HG03520 (cell line): ENCODE measurements around the gene LRP2.
A peak's percentile ranks its signal among the peaks of the same experiment; 100 is the strongest.

Experiments
- ATAC-seq: cut with Tn5 transposase; IDR thresholded peaks from one replicate; pipeline ENCODE4 v1.9.1; 2021; ENCODE audit warnings: mild to moderate bottlenecking, moderate library complexity; ENCODE audit not compliant: unreplicated experiment

Gene LRP2

GRCh38 chr2:169247211-169247610 lies 115.1 kb downstream of the LRP2 start:
- no peak for ATAC-seq

GRCh38 chr2:169240405-169240804 lies 121.9 kb downstream of the LRP2 start:
- ATAC-seq: no peak

GRCh38 chr2:169237939-169238338 lies 124.4 kb downstream of the LRP2 start:
- ATAC-seq: no peak

- ATAC-seq: no peak
These were observed 125.0 kb downstream of the LRP2 start for GRCh38 chr2:169237286-169237685.

- no peak for ATAC-seq
These were observed 129.7 kb downstream of the LRP2 start for GRCh38 chr2:169232551-169233154.

GRCh38 chr2:169230204-169230603 lies 132.1 kb downstream of the LRP2 start:
- ATAC-seq: no peak

- no peak for ATAC-seq
These were observed 132.7 kb downstream of the LRP2 start for GRCh38 chr2:169229590-169229989.

- ATAC-seq: no peak
These were observed 136.4 kb downstream of the LRP2 start for GRCh38 chr2:169225906-169226305.

GRCh38 chr2:169225233-169225750 lies 137.0 kb downstream of the LRP2 start:
- no peak for ATAC-seq

- peak; percentile 88 for ATAC-seq
These were observed 139.7 kb downstream of the LRP2 start for GRCh38 chr2:169222665-169223064.

- ATAC-seq: no peak
These were observed 140.5 kb downstream of the LRP2 start for GRCh38 chr2:169221745-169222369.

- ATAC-seq: no peak
These were observed 151.4 kb downstream of the LRP2 start for GRCh38 chr2:169210917-169211316.

GRCh38 chr2:169208026-169208425 lies 154.3 kb downstream of the LRP2 start:
- ATAC-seq: no peak

GRCh38 chr2:169205176-169205575 lies 157.2 kb downstream of the LRP2 start:
- ATAC-seq: no peak

GRCh38 chr2:169203952-169204351 lies 158.4 kb downstream of the LRP2 start:
- ATAC-seq: no peak

- no peak for ATAC-seq
These were observed 161.6 kb downstream of the LRP2 start for GRCh38 chr2:169200756-169201155.

GRCh38 chr2:169193618-169194017 lies 168.7 kb downstream of the LRP2 start:
- ATAC-seq: no peak

- no peak for ATAC-seq
These were observed 172.0 kb downstream of the LRP2 start for GRCh38 chr2:169190197-169190775.

- no peak for ATAC-seq
These were observed 173.2 kb downstream of the LRP2 start for GRCh38 chr2:169189132-169189531.

- no peak for ATAC-seq
These were observed 176.6 kb downstream of the LRP2 start for GRCh38 chr2:169185711-169186110.

- no peak for ATAC-seq
These were observed 178.3 kb downstream of the LRP2 start for GRCh38 chr2:169184074-169184473.

GRCh38 chr2:169182573-169182972 lies 179.8 kb downstream of the LRP2 start:
- ATAC-seq: no peak
